Mononuclear cell (primary cell): ENCODE results near the gene MATR3. TPM values are rescaled to one million over a fixed set of nuclear protein-coding genes. Genes with fewer than 3 reads are reported as not detected.

Source experiments
- H3K27me3 ChIP-seq: 2 replicates; pipeline ENCODE4 v1.6.0; 2011; ENCODE audit warnings: low read length, control low read depth; ENCODE audit not compliant: insufficient read depth
- H3K4me1 ChIP-seq: 2 replicates; pipeline ENCODE4 v1.5.1; 2011; ENCODE audit warnings: mild to moderate bottlenecking, low read length, control low read depth; ENCODE audit not compliant: insufficient read depth
- H3K4me3 ChIP-seq: 2 replicates; pipeline ENCODE4 v1.5.1; 2011; ENCODE audit warnings: mild to moderate bottlenecking, low read length, moderate library complexity
- H3K9me3 ChIP-seq: 2 replicates; pipeline ENCODE4 v1.5.1; 2011; ENCODE audit warnings: low read depth, mild to moderate bottlenecking, control low read depth, low read length
- total RNA-seq: library from RNA; depleted of rRNA; stranded (reverse); fragments of >200 nt; gene quantifications from one replicate; pipeline ENCODE4 v1.2.3, GENCODE V29; 2012

Gene MATR3
- 691 TPM for total RNA-seq

GRCh38 chr5:139293507-139294373 is at the start of gene MATR3:
Gene MATR3 (plus strand): TSS chr5:139293740. CDS start chr5:139307416, 13,676 bp downstream.
- no peaks in the 10 kb centered on the region for H3K27me3 ChIP-seq

GRCh38 chr5:139245637-139246339 is 47.8 kb upstream of the MATR3 start:
- no peak overlapping the region for H3K4me3 ChIP-seq
- H3K27me3 ChIP-seq: no peaks in the 10 kb centered on the region
- peaks cover 14% of the 10 kb centered on the region for H3K4me1 ChIP-seq
- no peaks in the 10 kb centered on the region for H3K9me3 ChIP-seq

More at GRCh38 chr5:139293507-139294373, at the start of gene MATR3:
- peaks cover 35% of the 10 kb centered on the region for H3K4me1 ChIP-seq
- H3K9me3 ChIP-seq: no peaks in the 10 kb centered on the region
- peak within 1 kb of the TSS; percentile 87 for H3K4me3 ChIP-seq

- Histone ChIP-seq H3K27me3 (no peaks in the 10 kb centered on the region), H3K4me1 (peaks cover 17% of the 10 kb centered on the region), H3K9me3 (no peaks in the 10 kb centered on the region), H3K4me3 (no peak overlapping the region)
These were observed 47.1 kb upstream of the MATR3 start for GRCh38 chr5:139246394-139246793.

- no peaks in the 10 kb centered on the region for H3K9me3 ChIP-seq
- H3K4me3 ChIP-seq: no peak overlapping the region
- H3K27me3 ChIP-seq: no peaks in the 10 kb centered on the region
- H3K4me1 ChIP-seq: peaks cover 18% of the 10 kb centered on the region
These were observed 44.6 kb upstream of the MATR3 start for GRCh38 chr5:139248826-139249453.

- Histone ChIP-seq H3K4me1 (peaks cover 11% of the 10 kb centered on the region), H3K9me3 (no peaks in the 10 kb centered on the region), H3K4me3 (no peak overlapping the region), H3K27me3 (no peaks in the 10 kb centered on the region)
These were observed 42.3 kb upstream of the MATR3 start for GRCh38 chr5:139251281-139251687.

- Histone ChIP-seq H3K4me1 (peaks cover 6% of the 10 kb centered on the region), H3K27me3 (no peaks in the 10 kb centered on the region), H3K9me3 (no peaks in the 10 kb centered on the region), H3K4me3 (no peak overlapping the region)
These were observed 41.7 kb upstream of the MATR3 start for GRCh38 chr5:139251695-139252288.

GRCh38 chr5:139253115-139253514 is 40.4 kb upstream of the MATR3 start:
- no peak overlapping the region for H3K4me3 ChIP-seq
- peaks cover 5% of the 10 kb centered on the region for H3K4me1 ChIP-seq
- no peaks in the 10 kb centered on the region for H3K9me3 ChIP-seq

DNA sequence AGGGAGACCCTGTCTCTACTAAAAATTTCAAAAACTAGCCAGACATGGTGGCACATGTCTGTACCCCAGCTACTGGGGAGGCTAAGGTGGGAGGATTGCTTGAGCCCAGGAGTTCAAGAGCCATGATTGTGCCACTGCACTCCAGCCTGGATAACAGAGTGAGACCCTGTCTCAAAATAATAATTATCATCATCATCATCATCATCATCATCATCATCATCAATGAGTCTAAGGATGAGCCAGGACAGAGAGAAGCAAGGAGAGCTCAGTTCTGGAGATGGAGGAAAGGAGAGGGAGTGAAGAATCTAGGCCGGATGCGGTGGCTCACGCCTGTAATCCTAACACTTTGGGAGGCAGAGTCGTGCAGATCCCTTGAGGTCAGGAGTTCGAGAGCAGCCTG is 36.7 kb upstream of the MATR3 start:
- Histone ChIP-seq H3K4me1 (no peaks in the 10 kb centered on the region), H3K27me3 (no peaks in the 10 kb centered on the region), H3K9me3 (no peaks in the 10 kb centered on the region), H3K4me3 (no peak overlapping the region)

More at GRCh38 chr5:139253115-139253514, 40.4 kb upstream of the MATR3 start:
- no peaks in the 10 kb centered on the region for H3K27me3 ChIP-seq

- peaks cover 9% of the 10 kb centered on the region for H3K4me1 ChIP-seq
- H3K4me3 ChIP-seq: no peak overlapping the region
- no peaks in the 10 kb centered on the region for H3K27me3 ChIP-seq
- H3K9me3 ChIP-seq: no peaks in the 10 kb centered on the region
These were observed 31.3 kb upstream of the MATR3 start for GRCh38 chr5:139262059-139262741.

DNA sequence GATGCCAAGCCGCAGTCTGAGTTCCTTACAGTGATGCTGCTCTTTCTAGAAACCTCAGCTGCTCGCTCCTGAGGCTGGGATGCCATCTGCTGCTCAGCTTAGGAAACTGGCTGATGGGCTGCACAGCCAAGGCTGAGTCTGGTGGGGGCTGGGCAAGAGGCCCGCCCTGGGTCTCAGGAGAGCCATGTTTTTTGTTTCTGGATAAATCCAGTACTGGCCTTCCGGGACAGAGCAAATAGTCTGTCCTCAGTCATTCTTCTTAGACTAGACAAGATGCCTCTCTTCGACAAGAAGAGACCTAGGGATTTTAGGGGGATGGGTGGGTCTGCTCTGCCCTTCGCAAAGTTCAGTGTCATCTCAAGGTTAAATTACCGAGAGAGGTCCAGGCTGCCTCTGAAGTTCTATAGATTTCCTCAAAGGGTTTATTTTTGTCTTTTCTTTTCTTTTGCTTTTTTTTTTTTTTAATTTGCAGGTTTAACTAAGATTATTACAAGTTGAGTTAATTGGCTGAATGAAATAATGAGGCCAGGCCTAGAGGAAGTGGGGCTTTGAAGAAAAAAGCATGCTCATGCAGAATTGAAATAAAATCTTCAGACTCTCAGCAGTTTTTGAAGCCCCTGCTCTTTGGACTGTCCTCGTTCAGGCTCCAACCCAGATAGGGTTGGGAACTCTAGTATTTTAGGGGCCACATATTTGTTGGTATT is 30.6 kb upstream of the MATR3 start:
- H3K27me3 ChIP-seq: no peaks in the 10 kb centered on the region
- H3K4me3 ChIP-seq: no peak overlapping the region
- no peaks in the 10 kb centered on the region for H3K9me3 ChIP-seq
- H3K4me1 ChIP-seq: peaks cover 9% of the 10 kb centered on the region

- peaks cover 9% of the 10 kb centered on the region for H3K4me1 ChIP-seq
- no peaks in the 10 kb centered on the region for H3K9me3 ChIP-seq
- H3K27me3 ChIP-seq: no peaks in the 10 kb centered on the region
- H3K4me3 ChIP-seq: no peak overlapping the region
These were observed 30.0 kb upstream of the MATR3 start for GRCh38 chr5:139263536-139263935.

- peaks cover 9% of the 10 kb centered on the region for H3K4me1 ChIP-seq
- no peaks in the 10 kb centered on the region for H3K9me3 ChIP-seq
- no peaks in the 10 kb centered on the region for H3K27me3 ChIP-seq
- no peak overlapping the region for H3K4me3 ChIP-seq
These were observed 29.6 kb upstream of the MATR3 start for GRCh38 chr5:139263946-139264345.

DNA sequence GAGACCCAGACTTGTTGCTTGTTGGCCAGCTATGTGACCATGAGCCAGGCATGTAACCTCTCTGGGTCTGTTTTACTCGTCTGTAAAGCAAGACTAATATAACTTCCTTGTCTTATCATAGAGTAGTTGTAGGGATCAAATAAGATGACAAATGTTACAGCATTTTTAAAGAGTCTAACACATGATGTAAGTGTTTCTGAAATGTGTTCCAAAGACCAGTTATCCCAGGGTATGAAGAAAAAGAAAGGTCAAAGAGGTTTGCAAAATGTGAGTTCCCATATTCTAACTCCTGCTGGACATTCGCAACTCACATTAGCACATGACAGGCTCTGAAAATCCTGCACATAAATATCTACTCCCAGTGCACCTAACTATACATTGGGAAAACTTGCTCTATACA is 28.5 kb upstream of the MATR3 start:
- Histone ChIP-seq H3K27me3 (no peaks in the 10 kb centered on the region), H3K9me3 (no peaks in the 10 kb centered on the region), H3K4me1 (peaks cover 9% of the 10 kb centered on the region), H3K4me3 (no peak overlapping the region)

DNA sequence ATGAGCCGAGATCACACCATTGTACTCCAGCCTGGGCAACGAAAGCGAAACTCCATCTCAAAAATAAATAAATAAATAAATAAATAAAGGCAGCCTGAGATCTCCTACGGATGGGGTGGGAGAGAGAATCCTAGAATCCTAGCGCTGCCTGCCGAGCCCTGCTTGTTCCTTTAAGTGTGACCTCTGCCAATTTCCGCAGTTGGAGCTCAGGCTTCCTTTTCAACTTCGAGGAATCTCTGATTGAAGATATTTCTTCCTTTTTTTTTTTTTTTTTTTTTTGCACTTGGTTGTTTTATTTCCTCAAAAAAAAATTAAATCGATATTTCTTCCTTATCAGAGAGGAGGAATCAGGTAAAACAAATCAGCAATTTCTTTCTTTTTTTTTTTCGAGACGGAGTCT is 27.3 kb upstream of the MATR3 start:
- no peak overlapping the region for H3K4me3 ChIP-seq
- H3K9me3 ChIP-seq: no peaks in the 10 kb centered on the region
- no peaks in the 10 kb centered on the region for H3K27me3 ChIP-seq
- peaks cover 12% of the 10 kb centered on the region for H3K4me1 ChIP-seq
